Endothelial cell (in vitro differentiated cells): ENCODE measurements around the gene PTPN4. TPM values are rescaled to one million over a fixed set of nuclear protein-coding genes. Genes with fewer than 3 reads are reported as not detected.

ENCODE experiments used
- DNase-seq: peaks from one replicate; pipeline ENCODE4 v3.0.0; 2021; ENCODE audit warnings: low spot score
- H3K27ac Mint-ChIP-seq: one replicate; pipeline ENCODE4 v1.8.0; 2021; ENCODE audit warnings: mixed read lengths, inconsistent platforms; ENCODE audit not compliant: unreplicated experiment
- H3K27me3 Mint-ChIP-seq: one replicate; pipeline ENCODE4 v1.8.0; 2021; ENCODE audit warnings: mild to moderate bottlenecking, moderate library complexity, mixed read lengths, inconsistent platforms; ENCODE audit not compliant: unreplicated experiment
- H3K36me3 Mint-ChIP-seq: one replicate; pipeline ENCODE4 v1.8.0; 2021; ENCODE audit warnings: mild to moderate bottlenecking, low read depth, mixed read lengths, inconsistent platforms; ENCODE audit not compliant: unreplicated experiment
- H3K4me1 Mint-ChIP-seq: one replicate; pipeline ENCODE4 v1.8.0; 2021; ENCODE audit warnings: mild to moderate bottlenecking, mixed read lengths, inconsistent platforms; ENCODE audit not compliant: unreplicated experiment
- H3K4me3 Mint-ChIP-seq: one replicate; pipeline ENCODE4 v1.8.0; 2021; ENCODE audit warnings: mild to moderate bottlenecking, mixed read lengths, inconsistent platforms; ENCODE audit not compliant: unreplicated experiment
- H3K9me3 Mint-ChIP-seq: one replicate; pipeline ENCODE4 v1.8.0; 2021; ENCODE audit warnings: mixed read lengths, inconsistent platforms; ENCODE audit not compliant: unreplicated experiment
- CTCF ChIP-seq: fragments of 200-600 bp; sonication (generic); IDR thresholded peaks from one replicate; pipeline ENCODE4 v1.5.0; 2021; ENCODE audit warnings: antibody characterized with exemption; ENCODE audit not compliant: unreplicated experiment
- total RNA-seq: library from RNA; stranded (reverse); fragmentation: NEBNext Ultra II Directional; extraction: Animal tissue kit (Norgen Biotek cat#: 25700); gene quantifications from one replicate; pipeline ENCODE4 v1.2.1, GENCODE V29; 2021; ENCODE audit not compliant: unreplicated experiment

Gene PTPN4
- total RNA-seq, 1 donor from 2014 or later, result 51.0 TPM

- no peak for DNase-seq
- Mint-ChIP-seq H3K27ac (no peak overlapping the region), H3K4me1 (no peaks in the 10 kb centered on the region), H3K4me3 (no peak overlapping the region), H3K9me3 (no peaks in the 10 kb centered on the region), H3K36me3 (peaks cover 10% of the 10 kb centered on the region), H3K27me3 (peaks cover 1% of the 10 kb centered on the region)
- TF ChIP-seq CTCF, result no peak
Measured at GRCh38 chr2:120032297-120032696, 272.6 kb downstream of the PTPN4 start.

Other genes starting within 250 kb of the PTPN4 start
- not detected for gene SCTR, start 235.4 kb upstream of the PTPN4 start, total RNA-seq
- gene CFAP221, start 215.5 kb upstream of the PTPN4 start, total RNA-seq, result 1.1 TPM
- 20.9 TPM for gene TMEM177, start 80.7 kb upstream of the PTPN4 start, total RNA-seq